ENCODE measurements around the gene OLIG2.

Gene OLIG2

GRCh38 chr21:33063375-33063883 is 37.7 kb downstream of the OLIG2 start:
- no peak overlapping the region for H3K4me3 ChIP-seq (ENCODE audit: low read length)
- DNase-seq (ENCODE audit: low read depth), result no peak
- TF ChIP-seq, protein P1, sequence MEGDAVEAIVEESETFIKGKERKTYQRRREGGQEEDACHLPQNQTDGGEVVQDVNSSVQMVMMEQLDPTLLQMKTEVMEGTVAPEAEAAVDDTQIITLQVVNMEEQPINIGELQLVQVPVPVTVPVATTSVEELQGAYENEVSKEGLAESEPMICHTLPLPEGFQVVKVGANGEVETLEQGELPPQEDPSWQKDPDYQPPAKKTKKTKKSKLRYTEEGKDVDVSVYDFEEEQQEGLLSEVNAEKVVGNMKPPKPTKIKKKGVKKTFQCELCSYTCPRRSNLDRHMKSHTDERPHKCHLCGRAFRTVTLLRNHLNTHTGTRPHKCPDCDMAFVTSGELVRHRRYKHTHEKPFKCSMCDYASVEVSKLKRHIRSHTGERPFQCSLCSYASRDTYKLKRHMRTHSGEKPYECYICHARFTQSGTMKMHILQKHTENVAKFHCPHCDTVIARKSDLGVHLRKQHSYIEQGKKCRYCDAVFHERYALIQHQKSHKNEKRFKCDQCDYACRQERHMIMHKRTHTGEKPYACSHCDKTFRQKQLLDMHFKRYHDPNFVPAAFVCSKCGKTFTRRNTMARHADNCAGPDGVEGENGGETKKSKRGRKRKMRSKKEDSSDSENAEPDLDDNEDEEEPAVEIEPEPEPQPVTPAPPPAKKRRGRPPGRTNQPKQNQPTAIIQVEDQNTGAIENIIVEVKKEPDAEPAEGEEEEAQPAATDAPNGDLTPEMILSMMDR (IDR thresholded peaks at IDR 0.05; ENCODE audit: insufficient read depth, low read depth, low read length, missing control alignments), result no peak

DNA sequence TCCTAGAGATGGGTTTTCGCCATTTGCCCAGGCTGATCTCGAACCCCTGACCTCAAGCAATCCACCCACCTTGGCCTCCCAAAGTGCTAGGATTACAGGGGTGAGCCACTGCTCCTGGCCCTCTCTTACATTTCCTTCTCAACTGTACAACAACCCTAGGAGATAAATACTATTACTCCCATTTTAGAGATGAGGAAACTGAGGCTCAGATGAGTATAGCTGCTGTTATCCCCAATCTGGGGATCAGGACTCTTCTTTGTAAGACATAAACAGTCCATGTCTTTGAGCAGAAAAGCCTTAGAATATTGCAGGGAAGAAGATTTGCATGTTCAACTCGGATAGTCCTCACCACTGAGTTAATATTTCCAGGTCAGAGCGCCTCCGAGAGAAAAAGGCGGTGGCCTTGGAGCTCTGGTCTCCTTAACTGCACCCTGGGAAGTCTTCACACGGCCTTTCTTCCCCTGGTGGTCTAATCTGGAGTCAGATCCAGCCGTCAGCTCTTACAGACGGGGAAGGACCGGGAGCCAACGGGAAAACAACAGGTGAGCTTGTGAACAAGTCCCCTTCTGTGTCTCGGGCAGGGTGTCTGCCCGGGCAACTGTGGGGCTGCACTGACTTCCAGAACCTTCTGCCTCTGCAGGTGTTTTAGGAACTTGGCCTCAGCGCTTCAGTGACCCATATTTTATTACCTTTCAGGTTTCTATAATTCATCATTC is 38.3 kb downstream of the OLIG2 start:
- no peak for DNase-seq (ENCODE audit: low read depth)
- H3K4me3 ChIP-seq (ENCODE audit: low read length), result no peak overlapping the region
- TF ChIP-seq, protein P1 (IDR thresholded peaks at IDR 0.05; ENCODE audit: insufficient read depth, low read depth, low read length, missing control alignments), result no peak

GRCh38 chr21:33064623-33065390 is 39.1 kb downstream of the OLIG2 start:
- TF ChIP-seq, protein P1 (IDR thresholded peaks at IDR 0.05; ENCODE audit: insufficient read depth, low read depth, low read length, missing control alignments), result no peak
- no peak for DNase-seq (ENCODE audit: low read depth)
- no peak overlapping the region for H3K4me3 ChIP-seq (ENCODE audit: low read length)

DNA sequence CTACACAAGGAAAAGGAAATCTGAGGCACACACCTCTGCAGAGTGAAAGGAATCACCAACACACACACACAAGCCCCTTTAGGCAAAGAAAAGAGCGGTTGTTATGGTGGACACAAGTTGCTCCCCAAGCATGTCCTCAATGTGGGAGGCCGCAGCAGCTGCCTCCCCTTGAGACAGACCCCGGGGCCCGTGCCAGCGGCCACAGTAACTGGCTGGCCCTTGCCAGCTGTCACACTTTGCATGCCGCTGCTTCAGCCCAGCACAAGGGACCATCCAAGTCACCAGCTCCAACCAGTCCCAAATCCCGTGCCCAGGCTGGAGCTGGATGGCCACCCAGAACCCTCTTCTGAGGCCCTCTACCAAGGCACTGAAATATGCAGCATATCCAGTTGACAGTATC is 41.3 kb downstream of the OLIG2 start:
- DNase-seq (ENCODE audit: low read depth), result no peak
- TF ChIP-seq, protein P1 (IDR thresholded peaks at IDR 0.05; ENCODE audit: insufficient read depth, low read depth, low read length, missing control alignments), result no peak
- H3K4me3 ChIP-seq (ENCODE audit: low read length), result no peak overlapping the region

- no peak overlapping the region for H3K4me3 ChIP-seq (ENCODE audit: low read length)
- no peak for DNase-seq (ENCODE audit: low read depth)
- TF ChIP-seq, protein P1 (IDR thresholded peaks at IDR 0.05; ENCODE audit: insufficient read depth, low read depth, low read length, missing control alignments), result no peak
Measured at GRCh38 chr21:33067457-33067856, 41.7 kb downstream of the OLIG2 start.

GRCh38 chr21:33069243-33069642 is 43.5 kb downstream of the OLIG2 start:
- H3K4me3 ChIP-seq (ENCODE audit: low read length), result no peak overlapping the region
- TF ChIP-seq, protein P1 (IDR thresholded peaks at IDR 0.05; ENCODE audit: insufficient read depth, low read depth, low read length, missing control alignments), result no peak
- DNase-seq (ENCODE audit: low read depth), result no peak
